HG02970 (cell line): ENCODE measurements around the gene KCNIP1.

Experiments
- ATAC-seq: cut with Tn5 transposase; IDR thresholded peaks from one replicate; pipeline ENCODE4 v1.9.1; 2021; ENCODE audit warnings: mild to moderate bottlenecking, moderate library complexity, moderate number of reproducible peaks; ENCODE audit not compliant: unreplicated experiment, low FRiP score

The KCNIP1 gene

DNA sequence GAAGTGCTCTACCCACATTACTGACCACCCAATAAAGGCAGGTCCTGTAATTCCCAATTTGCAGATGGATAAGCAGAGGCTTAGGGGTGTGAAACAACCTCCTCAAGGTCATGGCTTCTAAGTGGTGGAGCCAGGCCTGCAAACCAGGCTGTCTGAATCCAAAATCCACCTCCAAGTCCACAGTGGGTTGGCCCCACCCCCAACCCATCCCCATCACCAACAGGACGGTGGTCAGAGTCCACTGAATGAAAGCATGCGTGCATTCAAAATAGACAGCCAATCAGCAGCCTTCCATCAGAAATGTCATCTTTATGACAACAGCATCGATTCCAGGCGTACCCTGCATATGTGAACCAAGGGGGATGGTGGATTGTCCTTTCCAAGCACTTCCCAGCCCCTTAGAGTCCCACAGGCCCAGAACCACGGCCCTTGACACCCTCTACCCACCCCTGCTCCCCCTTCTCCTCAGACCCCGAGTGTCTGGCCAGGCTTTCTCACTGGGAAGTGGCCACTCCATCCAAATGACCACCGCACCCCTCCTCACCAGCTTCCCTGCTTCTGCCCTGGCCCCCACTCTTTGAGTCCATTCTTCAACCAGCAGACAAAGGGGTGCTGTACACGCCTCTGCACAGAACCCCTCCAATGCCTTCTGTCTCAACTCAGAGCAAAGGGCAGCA is 133.1 kb downstream of the KCNIP1 start:
- ATAC-seq: no peak

DNA sequence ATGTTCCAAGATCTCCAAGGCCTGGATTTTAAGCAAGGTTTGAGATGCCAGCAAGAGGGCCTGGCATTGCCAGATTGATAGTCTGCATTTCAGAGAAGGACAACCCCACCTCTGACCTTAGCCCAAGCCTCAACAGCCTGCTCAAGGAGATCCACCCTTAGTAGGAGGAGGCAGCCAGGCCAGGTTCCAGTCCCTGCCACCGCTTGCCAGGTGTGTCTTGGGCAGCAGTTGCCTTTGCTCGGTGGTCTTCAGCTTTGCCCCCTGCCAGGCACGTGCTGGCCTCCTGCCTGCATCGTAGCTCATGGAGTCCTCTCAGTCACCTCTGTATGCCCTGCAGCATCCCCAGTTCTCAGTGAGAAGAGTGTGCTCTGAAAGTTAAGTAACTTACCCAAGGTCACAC is 134.2 kb downstream of the KCNIP1 start:
- no peak for ATAC-seq

DNA sequence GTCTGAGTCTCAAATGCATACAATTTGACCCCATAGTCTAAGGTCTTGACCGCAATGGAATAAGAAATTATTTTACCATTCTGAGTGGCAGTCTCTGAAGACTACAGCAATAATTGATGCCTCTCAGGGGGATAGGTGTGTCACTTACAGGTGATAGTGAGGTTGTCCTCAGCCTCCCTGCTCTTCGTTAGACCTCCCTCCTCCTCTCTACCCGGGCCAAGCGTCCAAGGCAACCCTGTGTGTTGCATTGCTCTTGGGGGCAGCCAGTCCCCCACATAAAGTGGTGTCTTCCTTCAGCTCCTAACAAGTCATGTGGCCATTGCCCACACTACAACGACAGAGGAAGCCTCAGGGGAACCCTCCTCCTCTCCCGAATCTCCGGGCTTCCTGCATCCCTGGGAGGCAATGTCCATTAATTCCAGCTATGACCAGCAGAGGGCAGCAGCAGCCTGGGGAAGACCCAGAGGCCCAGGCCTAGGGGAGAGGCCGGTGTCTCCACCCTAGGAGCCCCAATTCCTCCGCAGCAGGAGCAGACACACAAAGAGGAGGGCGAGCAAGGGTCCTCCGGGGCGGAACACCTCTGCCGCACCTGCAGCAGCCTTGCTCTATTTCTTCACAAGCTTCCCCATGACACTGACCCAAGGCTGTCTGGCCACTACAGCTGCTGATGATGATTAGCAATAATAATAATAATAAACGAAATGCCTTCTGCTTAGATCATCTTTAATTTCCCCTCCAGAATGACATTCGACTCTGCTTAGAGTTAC is 134.8 kb downstream of the KCNIP1 start:
- no peak for ATAC-seq

DNA sequence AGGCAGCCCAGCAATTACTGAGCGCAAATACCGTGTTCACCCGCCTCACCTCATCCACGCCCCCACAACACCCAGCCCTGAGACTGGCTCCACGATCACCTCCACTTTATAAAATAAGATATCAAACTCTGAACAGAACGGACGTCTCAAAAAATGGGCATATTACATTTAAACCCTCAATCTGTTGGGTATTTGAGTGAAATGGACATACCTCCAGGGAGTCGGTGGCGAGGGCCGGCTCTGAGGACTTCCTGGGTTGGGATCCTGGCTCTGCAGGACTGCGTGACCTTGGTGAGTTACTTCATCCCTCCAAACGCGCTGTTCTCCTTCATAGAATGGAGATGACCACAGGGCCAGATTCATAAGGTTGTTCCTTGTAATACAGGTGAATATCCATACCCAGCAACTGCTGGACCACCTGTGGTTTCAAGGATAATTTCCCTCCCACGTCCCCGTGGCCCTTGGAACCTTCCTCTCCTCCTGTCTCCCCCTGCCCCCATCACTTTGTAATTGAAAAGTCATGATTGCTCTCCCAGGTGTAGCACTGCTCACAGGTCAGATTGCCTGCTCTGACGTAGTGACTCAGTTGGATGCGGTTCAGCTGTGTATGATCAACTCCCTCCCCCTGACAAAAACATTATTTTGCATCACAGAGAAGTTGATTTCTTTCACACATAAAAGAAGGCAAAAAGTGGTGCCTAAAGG is 135.6 kb downstream of the KCNIP1 start:
- ATAC-seq: no peak

DNA sequence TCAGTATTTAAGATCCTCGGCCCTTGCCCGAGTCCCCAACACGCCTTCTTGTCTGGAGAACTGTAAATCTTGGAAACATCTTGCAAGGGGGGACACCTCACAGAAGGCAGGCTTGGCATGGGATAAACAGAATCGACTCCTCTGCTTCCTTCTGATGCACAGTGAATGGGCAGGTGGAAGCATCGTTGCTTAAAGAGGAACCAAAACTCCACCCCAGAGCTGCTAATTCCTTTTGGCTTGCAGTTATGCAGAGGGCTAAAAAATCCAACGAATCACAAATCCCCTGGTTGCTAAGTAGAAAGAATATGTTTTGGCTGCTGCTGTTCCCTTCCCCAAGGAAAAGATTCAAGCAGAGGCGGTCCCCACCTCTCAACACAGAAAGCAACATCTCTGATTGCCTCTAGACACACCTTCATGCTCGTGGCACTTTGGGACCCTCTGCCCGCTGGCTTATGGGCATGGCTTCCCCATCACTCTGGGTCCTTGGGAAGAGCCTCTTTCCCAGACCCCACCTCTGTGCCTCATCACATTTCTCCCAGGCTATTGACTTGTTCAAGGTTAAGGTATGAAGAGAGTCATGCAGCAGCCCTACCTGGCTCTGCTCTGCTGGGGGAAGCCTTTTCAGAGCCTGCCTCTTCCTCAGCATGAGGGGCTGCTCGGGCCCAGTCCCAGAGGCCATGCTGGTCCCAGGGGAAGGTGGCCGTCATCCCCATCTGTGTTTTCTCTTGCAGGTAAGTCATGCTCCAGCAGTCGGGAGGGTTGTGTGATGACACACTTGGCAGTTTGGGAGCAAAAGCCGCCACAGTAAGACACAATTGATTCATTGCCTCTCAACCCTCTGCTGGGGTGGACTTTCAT is 137.1 kb downstream of the KCNIP1 start:
- ATAC-seq: no peak

DNA sequence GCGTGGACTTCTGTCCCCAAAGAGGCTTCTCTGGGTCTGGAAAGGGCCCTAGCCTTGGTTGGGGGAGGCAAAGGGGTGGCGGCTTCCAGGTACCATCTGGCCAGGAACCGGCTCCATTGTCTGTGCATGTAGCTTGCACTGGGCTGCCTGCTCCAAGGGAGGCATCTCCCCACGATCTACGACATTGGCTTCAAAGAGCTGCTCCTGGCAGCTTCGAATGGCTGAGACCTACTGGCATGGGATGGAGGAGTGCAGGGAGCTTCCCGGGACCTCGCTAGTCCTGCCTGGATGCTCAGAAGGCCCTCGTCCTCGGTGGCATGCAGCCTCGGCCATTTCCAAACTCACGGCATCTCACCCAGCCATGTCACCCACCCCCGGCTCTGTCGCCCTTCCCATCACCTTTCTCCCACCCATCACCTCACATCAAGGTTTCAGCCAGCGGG is 137.8 kb downstream of the KCNIP1 start:
- ATAC-seq: no peak

DNA sequence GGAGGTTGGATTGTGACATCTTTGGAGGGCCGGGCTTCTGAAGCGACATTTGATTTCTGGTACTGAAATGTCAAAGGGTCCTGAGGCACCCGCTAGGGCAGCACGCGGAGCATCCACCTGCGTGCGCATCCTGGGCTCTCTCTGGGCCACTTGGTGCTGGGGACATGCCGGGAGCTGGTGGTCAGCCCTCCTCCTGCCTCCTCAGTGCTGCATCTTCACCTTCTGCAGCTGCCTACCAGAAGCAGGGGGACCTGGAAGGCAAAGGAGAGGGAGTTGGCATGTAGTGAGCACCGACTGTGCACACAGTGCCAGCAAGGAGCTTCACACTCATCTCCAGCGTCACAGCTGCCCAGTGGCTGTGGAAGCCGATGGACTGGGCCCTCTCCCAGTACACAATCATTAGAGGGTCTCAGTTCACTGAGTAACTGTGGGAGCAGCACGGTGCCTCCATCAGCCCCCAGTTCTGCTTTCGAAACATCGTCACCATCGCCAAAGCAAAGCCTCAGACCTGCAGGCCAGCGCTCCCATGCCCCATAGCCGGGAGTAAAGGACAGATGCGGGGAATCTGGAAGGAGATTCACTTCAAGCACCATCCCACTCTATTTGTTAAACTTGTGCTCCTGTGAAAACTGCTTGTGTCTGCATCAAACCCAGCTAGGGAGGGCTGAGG is 138.4 kb downstream of the KCNIP1 start:
- ATAC-seq: no peak

DNA sequence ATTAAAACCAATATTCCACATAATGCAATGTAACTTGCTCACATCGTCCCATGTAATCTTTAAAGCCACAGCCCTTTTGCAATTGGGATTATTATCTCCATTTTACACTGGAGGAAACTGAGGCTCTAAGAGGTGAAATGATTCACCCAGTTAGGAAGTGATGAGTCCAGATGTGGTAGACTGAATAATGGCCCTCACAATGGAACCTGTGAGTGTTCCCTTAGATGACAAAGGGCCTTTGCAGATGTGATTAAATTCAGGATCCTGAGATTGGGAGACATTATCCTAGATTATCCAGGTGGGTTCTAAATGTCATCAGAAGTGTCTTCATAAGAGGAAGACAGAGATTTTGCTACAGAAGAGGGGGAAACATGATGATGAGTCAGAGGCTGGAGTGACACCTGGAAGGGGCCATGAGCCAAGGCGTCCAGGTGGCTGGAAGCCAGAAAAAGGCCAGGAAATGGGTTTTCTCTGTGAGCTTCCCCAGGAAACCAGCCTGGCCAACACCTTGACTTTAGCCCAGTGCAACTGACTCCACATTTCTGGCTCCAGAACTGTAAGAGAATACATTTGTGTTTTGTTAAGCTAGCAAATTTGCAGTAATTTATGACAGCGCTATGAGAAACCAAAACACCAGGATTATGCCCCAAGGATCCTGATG is 139.1 kb downstream of the KCNIP1 start:
- ATAC-seq: no peak

DNA sequence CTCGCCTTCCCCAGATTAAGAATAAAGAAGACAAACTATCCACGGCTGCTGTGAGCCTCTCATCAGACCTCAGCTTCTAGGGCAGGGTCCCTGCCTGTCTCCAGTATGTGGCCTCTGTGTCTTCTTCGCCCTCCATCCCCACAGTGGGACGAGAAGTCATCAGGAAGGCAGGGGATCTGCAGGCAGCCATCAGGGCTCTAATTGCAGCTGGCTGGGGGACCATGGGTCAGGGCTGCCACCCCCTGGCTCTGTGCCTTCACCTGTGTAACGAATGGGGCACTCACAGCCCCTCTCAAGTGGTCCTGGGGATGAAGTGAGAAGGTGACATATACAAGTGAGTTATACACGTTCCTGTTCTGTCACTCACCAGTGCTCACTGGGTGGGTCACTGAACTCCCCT is 139.8 kb downstream of the KCNIP1 start:
- no peak for ATAC-seq

DNA sequence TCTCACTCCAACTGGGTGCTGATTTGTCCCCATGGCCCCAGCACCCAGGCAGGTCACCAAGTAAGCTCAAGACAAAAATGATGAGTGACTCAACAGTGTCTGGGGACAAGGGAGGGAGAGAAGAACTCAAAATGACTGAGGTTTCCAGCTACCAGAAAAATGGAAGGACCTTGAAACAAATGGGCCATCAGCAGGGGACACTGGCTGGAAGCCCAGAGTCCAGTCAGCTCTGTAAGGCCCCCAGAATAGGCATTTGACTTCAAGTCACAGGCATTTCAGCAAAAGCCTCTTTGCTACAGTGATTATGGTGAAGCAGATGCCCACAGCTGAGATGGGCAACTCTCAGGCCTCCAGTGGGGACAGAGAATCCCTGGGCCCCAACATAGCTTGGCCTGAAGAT is 140.7 kb downstream of the KCNIP1 start:
- ATAC-seq: no peak

DNA sequence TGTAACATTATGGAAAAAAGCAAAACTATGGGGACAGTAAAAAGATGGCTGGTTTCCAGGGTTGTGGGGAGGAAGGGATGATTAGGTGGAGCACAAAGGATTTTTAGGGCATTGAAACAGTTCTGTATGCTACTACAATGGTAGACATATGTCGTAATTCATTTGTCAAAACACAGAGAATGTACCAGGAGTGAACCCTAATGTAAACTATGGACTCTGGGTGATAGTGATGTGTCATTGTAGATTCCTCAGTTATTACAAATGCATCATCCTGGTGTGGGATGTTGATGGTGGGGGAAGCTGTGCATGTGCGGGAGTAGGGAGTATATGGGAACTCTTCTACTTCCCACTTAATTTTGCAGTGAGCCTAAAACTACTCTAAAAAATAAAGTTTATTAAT is 144.7 kb downstream of the KCNIP1 start:
- ATAC-seq: no peak

DNA sequence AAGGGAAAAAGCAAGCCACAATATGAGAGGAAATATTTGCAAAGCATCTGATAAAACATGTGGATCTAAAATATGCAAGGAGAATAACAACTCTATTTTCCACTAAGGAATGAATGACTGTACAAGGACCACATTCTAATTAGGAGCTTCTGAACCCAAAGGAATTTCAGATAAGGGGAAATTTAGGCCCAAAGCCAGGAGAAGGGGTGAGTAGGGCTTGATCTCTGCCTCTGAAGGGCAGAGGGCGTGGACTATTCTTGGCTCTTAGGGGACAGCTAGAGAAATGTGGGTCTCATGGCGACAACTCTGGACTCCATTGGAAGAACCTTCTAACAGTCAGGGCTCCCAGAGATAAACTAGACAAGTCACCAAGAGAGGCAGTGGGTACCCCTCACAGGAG is 147.0 kb downstream of the KCNIP1 start:
- ATAC-seq: no peak

DNA sequence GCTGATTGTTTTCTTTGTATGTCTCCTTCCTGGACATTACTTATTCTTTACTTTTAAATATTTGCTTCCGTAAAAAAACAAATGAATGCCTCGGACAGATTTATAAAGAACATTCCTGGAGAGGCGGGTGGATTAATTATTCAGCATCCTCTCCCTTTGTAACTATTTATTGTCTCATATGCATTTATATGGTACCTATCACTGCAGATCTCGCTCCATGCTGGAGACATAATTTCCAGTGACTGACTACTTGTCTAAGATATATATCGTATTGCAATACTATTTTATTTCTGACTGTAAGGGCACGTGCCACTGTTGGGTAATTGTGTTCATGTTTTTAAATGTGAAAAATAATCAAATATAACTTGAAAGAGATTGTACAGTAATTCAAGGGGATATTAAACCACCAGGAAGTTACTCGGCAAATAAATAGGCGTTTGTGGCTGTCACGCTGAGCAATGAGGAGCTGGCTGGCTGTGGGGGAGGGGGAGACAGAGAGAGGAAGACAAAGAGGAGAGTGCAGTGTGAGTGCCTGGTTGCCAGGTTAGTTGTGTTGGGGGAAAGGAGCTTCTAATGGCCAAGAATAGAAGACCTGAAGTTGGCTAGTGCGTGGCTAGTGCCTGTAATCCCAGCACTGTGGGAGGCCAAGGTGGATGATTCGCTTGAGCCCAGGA is 147.9 kb downstream of the KCNIP1 start:
- ATAC-seq: no peak

DNA sequence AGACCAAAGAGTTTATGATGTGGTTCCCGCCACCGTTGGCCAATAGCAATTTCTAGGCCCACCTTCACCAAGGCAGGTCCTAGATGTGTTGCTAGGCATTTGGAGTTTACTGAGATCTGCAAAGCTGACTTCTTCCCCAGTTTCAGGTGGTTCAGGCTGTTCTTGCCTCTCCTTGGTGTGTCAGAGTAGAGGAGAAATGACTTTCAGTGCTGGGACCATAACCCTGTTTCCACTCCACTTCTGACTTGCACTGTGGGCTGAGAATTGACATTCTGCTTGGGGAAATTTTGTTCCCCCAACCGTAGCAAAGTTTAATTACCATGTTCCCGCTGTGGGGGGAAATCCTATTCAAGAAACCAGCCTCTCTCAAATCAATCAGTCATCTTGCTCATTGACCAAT is 151.7 kb downstream of the KCNIP1 start:
- no peak for ATAC-seq

DNA sequence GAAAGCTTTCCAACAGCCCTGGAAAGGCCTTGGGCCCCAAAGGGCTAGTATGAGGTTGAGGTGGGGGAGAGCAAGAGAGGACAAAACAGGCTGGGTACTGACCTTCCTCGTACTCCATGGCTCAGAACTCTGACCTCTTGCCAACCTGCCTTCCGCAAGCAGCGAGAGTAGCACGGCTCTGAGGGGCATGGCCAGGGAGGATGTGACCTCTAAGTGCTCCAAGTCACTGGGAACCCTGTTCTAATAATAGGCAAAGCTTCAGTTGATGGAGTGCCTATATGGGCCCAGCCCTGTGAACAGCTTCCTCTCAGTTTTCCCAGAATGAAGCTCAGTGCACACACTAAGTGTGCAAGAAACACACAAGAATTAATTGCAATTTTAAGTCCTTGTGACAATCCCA is 152.1 kb downstream of the KCNIP1 start:
- ATAC-seq: no peak

DNA sequence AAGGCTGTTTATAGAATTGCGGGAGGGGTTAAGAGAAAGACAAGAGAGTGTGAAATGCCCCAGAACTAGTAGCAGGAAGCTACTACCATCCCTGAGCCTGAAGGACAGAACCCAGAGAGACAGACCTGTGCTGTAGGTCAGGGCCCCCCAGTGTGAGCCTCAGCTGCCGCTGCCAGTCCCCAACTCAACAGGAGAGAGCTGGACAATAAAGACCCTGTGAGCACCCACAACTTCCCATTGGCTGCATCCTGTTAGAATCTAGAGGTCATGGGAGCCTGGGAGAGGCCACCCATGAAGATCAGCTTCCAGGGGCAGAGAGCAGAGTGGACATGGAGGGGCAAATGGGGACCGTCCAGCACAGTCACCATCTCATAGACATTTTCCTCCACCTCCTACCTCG is 152.5 kb downstream of the KCNIP1 start:
- no peak for ATAC-seq

DNA sequence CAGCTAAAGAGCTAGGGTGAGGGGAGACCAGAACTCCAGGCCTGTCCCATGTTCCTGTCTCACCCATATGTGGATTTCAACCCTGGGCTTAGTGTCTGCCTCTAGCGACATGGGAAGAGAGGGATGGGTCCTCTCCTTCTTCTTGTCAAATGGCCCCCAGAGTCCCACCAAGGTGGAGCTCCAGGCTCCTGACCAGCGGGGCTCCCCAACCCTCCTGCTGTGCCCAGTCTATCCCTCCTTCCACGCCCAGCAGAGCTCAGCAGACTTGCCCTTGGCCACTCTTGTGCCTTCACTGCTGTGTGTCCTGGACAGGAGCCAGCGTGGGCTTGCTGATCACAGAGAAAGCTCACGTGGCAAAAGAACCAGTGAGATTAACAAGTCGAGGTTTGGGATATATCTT is 156.7 kb downstream of the KCNIP1 start:
- no peak for ATAC-seq

DNA sequence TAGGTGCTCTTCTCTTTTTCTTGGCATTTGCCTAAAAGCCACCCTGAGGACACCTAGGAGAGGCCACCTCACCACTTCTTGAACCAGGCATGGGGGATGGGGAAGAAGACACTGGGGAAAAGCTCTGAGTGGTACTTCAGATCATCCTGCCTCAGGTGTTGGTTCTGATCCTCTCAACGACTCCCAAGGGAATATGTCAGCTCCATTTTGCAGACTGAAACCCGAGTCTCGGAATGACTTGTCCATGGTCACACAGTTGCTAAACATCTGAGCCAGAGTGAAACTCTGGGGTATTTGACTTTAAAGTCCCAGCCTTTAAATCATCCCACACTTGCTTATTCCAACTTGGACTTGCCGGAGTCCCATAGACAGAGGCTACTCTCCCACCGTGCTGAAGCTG is 159.1 kb downstream of the KCNIP1 start:
- no peak for ATAC-seq

DNA sequence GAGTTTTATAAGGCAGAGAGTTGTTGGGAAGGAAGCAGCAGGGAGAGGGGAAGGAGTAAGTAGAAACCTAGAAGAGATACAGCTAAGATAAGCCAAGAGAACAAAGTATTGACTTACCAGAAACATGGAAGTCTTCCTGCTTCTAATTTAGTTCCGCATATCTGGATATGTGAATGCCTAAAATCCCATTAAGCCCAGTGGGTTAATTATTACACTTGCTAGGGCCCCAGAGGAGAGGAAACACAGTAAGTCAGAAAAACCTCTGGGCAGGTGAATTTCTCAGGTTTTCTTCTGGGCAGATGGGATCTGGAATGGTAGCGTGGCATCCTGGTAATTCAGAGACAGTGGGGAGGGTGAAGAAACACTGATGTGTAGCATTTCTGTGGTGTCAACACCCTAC is 175.0 kb downstream of the KCNIP1 start:
- no peak for ATAC-seq
